OCI-LY1 (cell line): ENCODE results near the gene ZDHHC14.

Experiments used
- H2AFZ ChIP-seq: fragments of 200-600 bp; sonication (generic), shearing (Covaris generic); 2 replicates; pipeline ENCODE4 v1.6.0; 2014; ENCODE audit warnings: antibody characterized with exemption, mild to moderate bottlenecking, low read length
- H3F3A ChIP-seq: fragments of 200-600 bp; sonication (generic), shearing (Covaris generic); 2 replicates; pipeline ENCODE4 v1.6.0; 2014; ENCODE audit warnings: mild to moderate bottlenecking, antibody characterized with exemption, low read length, moderate library complexity; ENCODE audit not compliant: insufficient read depth
- H3K27ac ChIP-seq: fragments of 200-600 bp; sonication (generic); 2 replicates; pipeline ENCODE4 v1.5.1; 2014; ENCODE audit warnings: low read length, mixed run types, mild to moderate bottlenecking, low read depth; ENCODE audit not compliant: poor library complexity, severe bottlenecking
- H3K27me3 ChIP-seq: fragments of 200-600 bp; sonication (generic); 2 replicates; pipeline ENCODE4 v1.6.0; 2014; ENCODE audit warnings: antibody characterized with exemption, mild to moderate bottlenecking, low read length, moderate library complexity; ENCODE audit not compliant: insufficient read depth
- H3K36me3 ChIP-seq: fragments of 200-600 bp; sonication (generic); 2 replicates; pipeline ENCODE4 v1.6.1; 2014; ENCODE audit warnings: mild to moderate bottlenecking, antibody characterized with exemption, low read length, moderate library complexity, mixed read lengths; ENCODE audit not compliant: insufficient read depth
- H3K4me1 ChIP-seq: fragments of 200-600 bp; sonication (generic); 2 replicates; pipeline ENCODE4 v1.5.1; 2014; ENCODE audit warnings: mild to moderate bottlenecking, low read length, moderate library complexity; ENCODE audit not compliant: insufficient read depth, severe bottlenecking
- H3K4me2 ChIP-seq: fragments of 200-600 bp; sonication (generic), shearing (Covaris generic); 2 replicates; pipeline ENCODE4 v1.6.1; 2014; ENCODE audit warnings: low read length
- H3K4me3 ChIP-seq: fragments of 200-600 bp; sonication (generic); 2 replicates; pipeline ENCODE4 v1.5.1; 2014; ENCODE audit warnings: low read length, low read depth, mild to moderate bottlenecking, mixed read lengths; ENCODE audit not compliant: poor library complexity, severe bottlenecking
- H3K79me2 ChIP-seq: fragments of 200-600 bp; shearing (Covaris generic); 2 replicates; pipeline ENCODE4 v1.6.1; 2016; ENCODE audit warnings: mixed run types, low read length, mixed read lengths; ENCODE audit not compliant: insufficient read depth
- H3K9ac ChIP-seq: fragments of 200-600 bp; sonication (generic), shearing (Covaris generic); 2 replicates; pipeline ENCODE4 v1.6.1; 2014; ENCODE audit warnings: mild to moderate bottlenecking, low read length, mixed read lengths
- H3K9me2 ChIP-seq: fragments of 200-600 bp; sonication (generic), shearing (Covaris generic); 2 replicates; pipeline ENCODE4 v1.6.1; 2014; ENCODE audit warnings: low read depth, mild to moderate bottlenecking, low read length, mixed read lengths
- H3K9me3 ChIP-seq: fragments of 200-600 bp; shearing (Covaris generic); 2 replicates; pipeline ENCODE4 v1.6.1; 2014; ENCODE audit warnings: low read length, mixed read lengths
- H4K20me1 ChIP-seq: fragments of 200-600 bp; sonication (generic), shearing (Covaris generic); 2 replicates; pipeline ENCODE4 v1.6.0; 2016; ENCODE audit warnings: mild to moderate bottlenecking, low read length; ENCODE audit not compliant: insufficient read depth
- EZH2 ChIP-seq: fragments of 200-600 bp; sonication (generic), shearing (Covaris generic); IDR thresholded peaks from 2 replicates; pipeline ENCODE4 v1.8.0; 2017; ENCODE audit warnings: borderline replicate concordance, mixed run types, mild to moderate bottlenecking, antibody characterized with exemption, low read length, moderate library complexity, mixed read lengths
- TF ChIP-seq, protein P1 (sequence below): fragments of 200-600 bp; sonication (generic), shearing (Covaris generic); IDR thresholded peaks from 2 replicates; pipeline ENCODE4 v1.5.1; 2017; ENCODE audit warnings: mild to moderate bottlenecking, antibody characterized with exemption, low read length, moderate library complexity, mixed read lengths

Gene ZDHHC14

DNA sequence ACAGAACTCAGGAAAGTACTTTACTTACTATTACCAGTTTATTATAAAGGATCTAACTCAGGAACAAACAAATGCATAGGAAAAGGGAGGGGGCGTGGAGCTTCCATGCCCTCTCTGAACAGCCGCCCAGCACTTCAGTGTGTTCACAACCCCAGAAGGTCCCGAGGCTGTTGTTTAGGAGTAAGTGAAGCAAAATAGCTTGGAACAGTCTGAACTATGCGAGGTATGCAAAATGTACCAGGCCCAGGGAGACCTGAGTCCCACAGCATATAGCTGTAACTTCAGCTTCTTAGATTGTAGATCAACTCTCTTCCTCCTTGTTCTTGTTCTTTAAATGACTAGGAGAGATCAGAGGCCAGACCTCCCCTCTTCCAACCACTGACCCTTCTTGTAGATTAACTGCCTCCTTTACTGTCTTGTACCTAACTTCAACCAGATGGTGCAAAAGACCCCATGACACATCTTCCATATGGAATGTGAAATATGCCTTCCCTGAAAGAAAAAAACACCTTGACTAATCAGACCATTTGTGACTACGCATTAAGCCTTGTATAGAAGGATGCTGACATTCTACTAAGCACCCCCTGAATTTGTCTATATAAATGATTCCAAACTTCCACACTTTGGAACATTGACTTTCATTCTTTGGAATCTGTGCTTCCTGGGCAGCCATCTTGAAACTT is 343.3 kb downstream of the ZDHHC14 start:
- no peaks in the 10 kb centered on the region for H3K79me2 ChIP-seq
- no peak overlapping the region for H3K4me2 ChIP-seq
- H4K20me1 ChIP-seq = no peaks in the 10 kb centered on the region
- no peak overlapping the region for H3K9ac ChIP-seq
- H3K4me1 ChIP-seq = no peaks in the 10 kb centered on the region
- no peak overlapping the region for H3K4me3 ChIP-seq
- H3K36me3 ChIP-seq = no peaks in the 10 kb centered on the region
- TF ChIP-seq, protein P1, sequence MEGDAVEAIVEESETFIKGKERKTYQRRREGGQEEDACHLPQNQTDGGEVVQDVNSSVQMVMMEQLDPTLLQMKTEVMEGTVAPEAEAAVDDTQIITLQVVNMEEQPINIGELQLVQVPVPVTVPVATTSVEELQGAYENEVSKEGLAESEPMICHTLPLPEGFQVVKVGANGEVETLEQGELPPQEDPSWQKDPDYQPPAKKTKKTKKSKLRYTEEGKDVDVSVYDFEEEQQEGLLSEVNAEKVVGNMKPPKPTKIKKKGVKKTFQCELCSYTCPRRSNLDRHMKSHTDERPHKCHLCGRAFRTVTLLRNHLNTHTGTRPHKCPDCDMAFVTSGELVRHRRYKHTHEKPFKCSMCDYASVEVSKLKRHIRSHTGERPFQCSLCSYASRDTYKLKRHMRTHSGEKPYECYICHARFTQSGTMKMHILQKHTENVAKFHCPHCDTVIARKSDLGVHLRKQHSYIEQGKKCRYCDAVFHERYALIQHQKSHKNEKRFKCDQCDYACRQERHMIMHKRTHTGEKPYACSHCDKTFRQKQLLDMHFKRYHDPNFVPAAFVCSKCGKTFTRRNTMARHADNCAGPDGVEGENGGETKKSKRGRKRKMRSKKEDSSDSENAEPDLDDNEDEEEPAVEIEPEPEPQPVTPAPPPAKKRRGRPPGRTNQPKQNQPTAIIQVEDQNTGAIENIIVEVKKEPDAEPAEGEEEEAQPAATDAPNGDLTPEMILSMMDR = no peak
- TF ChIP-seq EZH2 = no peak
- H3K9me2 ChIP-seq = no peaks in the 10 kb centered on the region
- no peaks in the 10 kb centered on the region for H3F3A ChIP-seq
- H3K27ac ChIP-seq = no peak overlapping the region
- peaks cover 6% of the 10 kb centered on the region; the same call in 1 of the 2 replicates for H3K27me3 ChIP-seq
- no peak overlapping the region for H2AFZ ChIP-seq
- H3K9me3 ChIP-seq = no peaks in the 10 kb centered on the region

DNA sequence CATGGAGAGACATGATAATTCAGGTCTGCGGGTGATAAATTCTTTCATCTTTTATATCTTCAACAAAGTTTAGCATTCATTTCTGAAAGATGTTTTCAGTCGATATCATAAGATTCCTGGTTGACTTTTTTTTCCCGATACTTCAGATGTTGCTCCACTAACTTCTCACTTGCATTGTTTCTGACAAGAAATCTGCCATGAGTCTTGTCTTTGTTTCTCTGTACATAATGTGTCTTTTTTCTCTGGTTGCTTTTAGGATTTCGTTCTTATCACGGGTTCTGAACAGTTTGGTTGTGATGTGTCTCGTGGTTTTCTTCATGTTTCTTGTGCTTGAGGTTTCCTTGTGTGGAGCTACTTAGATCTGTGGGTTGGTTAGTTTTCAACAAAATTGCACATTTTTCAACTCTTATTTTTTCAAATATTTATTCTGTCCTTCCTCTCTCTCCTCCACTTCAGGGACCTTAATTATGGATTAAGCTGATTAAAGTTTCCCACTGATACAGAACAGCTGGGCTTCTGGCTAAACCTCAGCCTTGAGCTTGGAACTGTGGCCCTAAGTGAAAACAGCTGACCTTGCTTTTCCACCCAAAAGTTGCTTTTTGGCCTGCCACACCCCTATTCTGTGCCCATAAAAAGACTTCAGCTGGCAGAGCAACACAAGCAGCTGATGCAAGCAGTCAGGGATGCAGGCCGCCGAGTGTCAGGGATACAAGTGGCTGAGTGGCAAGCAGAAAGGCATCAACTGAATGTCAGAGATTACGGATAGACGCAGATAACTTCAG is 344.2 kb downstream of the ZDHHC14 start:
- Histone ChIP-seq H3K4me1 (no peaks in the 10 kb centered on the region), H3F3A (no peaks in the 10 kb centered on the region)

DNA sequence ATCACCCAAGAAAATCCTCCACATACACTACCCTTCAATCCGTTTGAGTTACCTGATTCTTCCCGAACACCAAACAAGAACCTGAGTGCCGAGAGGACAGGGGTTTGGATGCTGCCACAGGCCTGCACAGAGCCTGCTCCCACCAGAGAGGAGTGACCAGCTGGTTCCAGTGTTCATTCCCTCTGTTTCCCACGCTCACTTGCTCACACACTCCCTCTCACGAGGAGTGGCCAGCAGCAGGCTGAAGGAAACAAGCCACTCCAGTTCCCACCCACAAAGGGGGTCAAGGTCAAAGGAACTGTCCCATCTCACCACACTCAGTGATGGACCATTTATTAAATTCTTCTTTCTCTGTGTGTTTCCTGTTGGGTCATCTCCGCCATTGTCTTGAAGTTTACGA is 344.8 kb downstream of the ZDHHC14 start:
- peaks cover 6% of the 10 kb centered on the region; the same call in 1 of the 2 replicates for H3K27me3 ChIP-seq
- H3K36me3 ChIP-seq = no peaks in the 10 kb centered on the region
- no peaks in the 10 kb centered on the region for H3K9me2 ChIP-seq
- no peaks in the 10 kb centered on the region for H3K79me2 ChIP-seq
- no peaks in the 10 kb centered on the region for H3K9me3 ChIP-seq
- H3K9ac ChIP-seq = no peak overlapping the region
- TF ChIP-seq EZH2 = no peak
- TF ChIP-seq, protein P1 = no peak
- H3F3A ChIP-seq = no peaks in the 10 kb centered on the region
- H3K4me1 ChIP-seq = no peaks in the 10 kb centered on the region
- no peak overlapping the region for H3K4me3 ChIP-seq
- H4K20me1 ChIP-seq = no peaks in the 10 kb centered on the region
- no peak overlapping the region for H3K4me2 ChIP-seq
- no peak overlapping the region for H3K27ac ChIP-seq
- H2AFZ ChIP-seq = no peak overlapping the region

More for the DNA sequence above, 344.2 kb downstream of the ZDHHC14 start:
- Histone ChIP-seq H3K9me3 (no peaks in the 10 kb centered on the region), H3K27ac (no peak overlapping the region), H3K9ac (no peak overlapping the region), H3K79me2 (no peaks in the 10 kb centered on the region), H3K27me3 (peaks cover 6% of the 10 kb centered on the region; the same call in 1 of the 2 replicates), H4K20me1 (no peaks in the 10 kb centered on the region), H3K9me2 (no peaks in the 10 kb centered on the region), H3K36me3 (no peaks in the 10 kb centered on the region), H2AFZ (no peak overlapping the region), H3K4me3 (no peak overlapping the region), H3K4me2 (no peak overlapping the region)
- TF ChIP-seq EZH2 = no peak
- TF ChIP-seq, protein P1 = no peak
